ENCODE data around the gene RAMP1. TPM values are rescaled to one million over a fixed set of nuclear protein-coding genes. Genes with fewer than 3 reads are reported as not detected.
A peak's percentile ranks its signal among the peaks of the same experiment; 100 is the strongest.
"Not testable (repeated sequence)": the region's sequence is repeated elsewhere in the genome, so short reads cannot be mapped to it uniquely, and the experiment has no call there.

The RAMP1 gene
- polyA plus RNA-seq, 1 donor: 76.1 TPM

- Histone ChIP-seq H3K27me3 (ENCODE audit: control insufficient read depth, insufficient read depth, low read length) (peaks cover 3% of the 10 kb centered on the region), H3K4me3 (ENCODE audit: low read length) (no peak overlapping the region), H3K4me1 (ENCODE audit: control insufficient read depth, insufficient read depth, low read length) (peaks cover 52% of the 10 kb centered on the region), H3K9me3 (ENCODE audit: control insufficient read depth, low read depth, low read length) (no peaks in the 10 kb centered on the region), H3K27ac (ENCODE audit: low read length) (peak overlapping the region; percentile 47), H3K36me3 (ENCODE audit: control insufficient read depth, insufficient read depth, low read length) (no peaks in the 10 kb centered on the region)
- DNase-seq: peak in 1 of 2 donors; percentile 65
- 0% methylated on average over 1 of the region's 11 CpGs for WGBS (ENCODE audit: insufficient coverage, low lambda C conversion rate)
Measured at GRCh38 chr2:237861875-237862527, 2.6 kb downstream of the RAMP1 start.

- peaks cover 3% of the 10 kb centered on the region for H3K27me3 ChIP-seq (ENCODE audit: control insufficient read depth, insufficient read depth, low read length)
- H3K4me1 ChIP-seq (ENCODE audit: control insufficient read depth, insufficient read depth, low read length): peaks cover 52% of the 10 kb centered on the region
- no peaks in the 10 kb centered on the region for H3K9me3 ChIP-seq (ENCODE audit: control insufficient read depth, low read depth, low read length)
- H3K36me3 ChIP-seq (ENCODE audit: control insufficient read depth, insufficient read depth, low read length): no peaks in the 10 kb centered on the region
- DNase-seq: no peak
- peak overlapping the region; percentile 47 for H3K27ac ChIP-seq (ENCODE audit: low read length)
- H3K4me3 ChIP-seq (ENCODE audit: low read length): no peak overlapping the region
- no CpG with 5 or more reads among the region's 8 CpGs for WGBS (ENCODE audit: insufficient coverage, low lambda C conversion rate)
Measured at GRCh38 chr2:237862528-237862895, 3.1 kb downstream of the RAMP1 start.

GRCh38 chr2:237863102-237863511 lies 3.7 kb downstream of the RAMP1 start:
- H3K36me3 ChIP-seq (ENCODE audit: control insufficient read depth, insufficient read depth, low read length): no peaks in the 10 kb centered on the region
- no peak overlapping the region for H3K4me3 ChIP-seq (ENCODE audit: low read length)
- H3K9me3 ChIP-seq (ENCODE audit: control insufficient read depth, low read depth, low read length): no peaks in the 10 kb centered on the region
- peaks cover 3% of the 10 kb centered on the region for H3K27me3 ChIP-seq (ENCODE audit: control insufficient read depth, insufficient read depth, low read length)
- DNase-seq: no peak
- peaks cover 52% of the 10 kb centered on the region for H3K4me1 ChIP-seq (ENCODE audit: control insufficient read depth, insufficient read depth, low read length)
- H3K27ac ChIP-seq (ENCODE audit: low read length): no peak overlapping the region
- WGBS (ENCODE audit: insufficient coverage, low lambda C conversion rate): no CpG with 5 or more reads among the region's 4 CpGs

- no CpG with 5 or more reads among the region's 22 CpGs for WGBS (ENCODE audit: insufficient coverage, low lambda C conversion rate)
- Histone ChIP-seq H3K27me3 (ENCODE audit: control insufficient read depth, insufficient read depth, low read length) (peaks cover 3% of the 10 kb centered on the region), H3K27ac (ENCODE audit: low read length) (peak overlapping the region; percentile 67), H3K4me3 (ENCODE audit: low read length) (no peak overlapping the region), H3K9me3 (ENCODE audit: control insufficient read depth, low read depth, low read length) (no peaks in the 10 kb centered on the region), H3K4me1 (ENCODE audit: control insufficient read depth, insufficient read depth, low read length) (peaks cover 46% of the 10 kb centered on the region), H3K36me3 (ENCODE audit: control insufficient read depth, insufficient read depth, low read length) (no peaks in the 10 kb centered on the region)
- DNase-seq: no peak
Measured at GRCh38 chr2:237863689-237864443, 4.4 kb downstream of the RAMP1 start.

GRCh38 chr2:237864444-237864931 lies 5.1 kb downstream of the RAMP1 start:
- H3K27ac ChIP-seq (ENCODE audit: low read length): peak overlapping the region; percentile 67
- H3K36me3 ChIP-seq (ENCODE audit: control insufficient read depth, insufficient read depth, low read length): no peaks in the 10 kb centered on the region
- no peak overlapping the region for H3K4me3 ChIP-seq (ENCODE audit: low read length)
- H3K9me3 ChIP-seq (ENCODE audit: control insufficient read depth, low read depth, low read length): no peaks in the 10 kb centered on the region
- H3K4me1 ChIP-seq (ENCODE audit: control insufficient read depth, insufficient read depth, low read length): peaks cover 45% of the 10 kb centered on the region
- peak in 1 of 2 donors; percentile 46 for DNase-seq
- no peaks in the 10 kb centered on the region for H3K27me3 ChIP-seq (ENCODE audit: control insufficient read depth, insufficient read depth, low read length)
- WGBS (ENCODE audit: insufficient coverage, low lambda C conversion rate): no CpG with 5 or more reads among the region's 10 CpGs

- DNase-seq: peak; percentile 70 to 77
- peaks cover 45% of the 10 kb centered on the region for H3K4me1 ChIP-seq (ENCODE audit: control insufficient read depth, insufficient read depth, low read length)
- no CpG with 5 or more reads among the region's 9 CpGs for WGBS (ENCODE audit: insufficient coverage, low lambda C conversion rate)
- no peak overlapping the region for H3K4me3 ChIP-seq (ENCODE audit: low read length)
- H3K36me3 ChIP-seq (ENCODE audit: control insufficient read depth, insufficient read depth, low read length): no peaks in the 10 kb centered on the region
- H3K9me3 ChIP-seq (ENCODE audit: control insufficient read depth, low read depth, low read length): no peaks in the 10 kb centered on the region
- H3K27ac ChIP-seq (ENCODE audit: low read length): peak overlapping the region; percentile 76
- no peaks in the 10 kb centered on the region for H3K27me3 ChIP-seq (ENCODE audit: control insufficient read depth, insufficient read depth, low read length)
Measured at GRCh38 chr2:237864940-237865622, 5.7 kb downstream of the RAMP1 start.

GRCh38 chr2:237865623-237866041 lies 6.2 kb downstream of the RAMP1 start:
- DNase-seq: no peak
- Histone ChIP-seq H3K4me1 (ENCODE audit: control insufficient read depth, insufficient read depth, low read length) (peaks cover 45% of the 10 kb centered on the region), H3K9me3 (ENCODE audit: control insufficient read depth, low read depth, low read length) (no peaks in the 10 kb centered on the region), H3K36me3 (ENCODE audit: control insufficient read depth, insufficient read depth, low read length) (no peaks in the 10 kb centered on the region), H3K27me3 (ENCODE audit: control insufficient read depth, insufficient read depth, low read length) (no peaks in the 10 kb centered on the region), H3K4me3 (ENCODE audit: low read length) (no peak overlapping the region), H3K27ac (ENCODE audit: low read length) (peak overlapping the region; percentile 76)
- no CpG with 5 or more reads among the region's 7 CpGs for WGBS (ENCODE audit: insufficient coverage, low lambda C conversion rate)

- no peaks in the 10 kb centered on the region for H3K9me3 ChIP-seq (ENCODE audit: control insufficient read depth, low read depth, low read length)
- peak; percentile 70 to 89 for DNase-seq
- no peak overlapping the region for H3K4me3 ChIP-seq (ENCODE audit: low read length)
- H3K27me3 ChIP-seq (ENCODE audit: control insufficient read depth, insufficient read depth, low read length): no peaks in the 10 kb centered on the region
- H3K27ac ChIP-seq (ENCODE audit: low read length): peak overlapping the region; percentile 76
- peaks cover under 1% of the 10 kb centered on the region for H3K36me3 ChIP-seq (ENCODE audit: control insufficient read depth, insufficient read depth, low read length)
- peaks cover 45% of the 10 kb centered on the region for H3K4me1 ChIP-seq (ENCODE audit: control insufficient read depth, insufficient read depth, low read length)
- 71% methylated on average over 1 of the region's 13 CpGs for WGBS (ENCODE audit: insufficient coverage, low lambda C conversion rate)
Measured at GRCh38 chr2:237866101-237866621, 6.7 kb downstream of the RAMP1 start.

GRCh38 chr2:237867465-237867864 lies 8.0 kb downstream of the RAMP1 start:
- Histone ChIP-seq H3K27ac (ENCODE audit: low read length) (no peak overlapping the region), H3K9me3 (ENCODE audit: control insufficient read depth, low read depth, low read length) (no peaks in the 10 kb centered on the region), H3K27me3 (ENCODE audit: control insufficient read depth, insufficient read depth, low read length) (no peaks in the 10 kb centered on the region), H3K36me3 (ENCODE audit: control insufficient read depth, insufficient read depth, low read length) (peaks cover 3% of the 10 kb centered on the region), H3K4me1 (ENCODE audit: control insufficient read depth, insufficient read depth, low read length) (peaks cover 37% of the 10 kb centered on the region), H3K4me3 (ENCODE audit: low read length) (no peak overlapping the region)
- DNase-seq: peak in 1 of 2 donors; percentile 33
- WGBS (ENCODE audit: insufficient coverage, low lambda C conversion rate): no CpG with 5 or more reads among the region's 10 CpGs

- not testable (repeated sequence) for H3K9me3 ChIP-seq (ENCODE audit: control insufficient read depth, low read depth, low read length); H3K36me3 ChIP-seq (ENCODE audit: control insufficient read depth, insufficient read depth, low read length); DNase-seq; H3K27ac ChIP-seq (ENCODE audit: low read length); H3K27me3 ChIP-seq (ENCODE audit: control insufficient read depth, insufficient read depth, low read length); H3K4me3 ChIP-seq (ENCODE audit: low read length)
- no CpG with 5 or more reads among the region's 4 CpGs for WGBS (ENCODE audit: insufficient coverage, low lambda C conversion rate)
- peaks cover 31% of the 10 kb centered on the region for H3K4me1 ChIP-seq (ENCODE audit: control insufficient read depth, insufficient read depth, low read length)
Measured at GRCh38 chr2:237868074-237868473, 8.7 kb downstream of the RAMP1 start.
